Activated naive CD4-positive, alpha-beta T cell treated with anti-CD3 and anti-CD28 coated beads, Interleukin-2, amount 50 U/mL, for 16 hours (primary cell): ENCODE results near the gene RFK.

Experiments used
- DNase-seq: peaks from one replicate; pipeline ENCODE4 v3.0.0-alpha.2; 2020

The RFK gene

GRCh38 chr9:76405868-76406267, 11.6 kb upstream of the RFK start:
- DNase-seq = no peak

- no peak for DNase-seq
Measured at GRCh38 chr9:76405340-76405739, 11.1 kb upstream of the RFK start.

GRCh38 chr9:76404401-76404800, 10.2 kb upstream of the RFK start:
- no peak for DNase-seq

GRCh38 chr9:76403352-76403751, 9.1 kb upstream of the RFK start:
- DNase-seq = no peak

GRCh38 chr9:76401580-76402354, 7.5 kb upstream of the RFK start:
- no peak for DNase-seq

- no peak for DNase-seq
Measured at GRCh38 chr9:76401176-76401575, 7.0 kb upstream of the RFK start.

- no peak for DNase-seq
Measured at GRCh38 chr9:76400534-76401096, 6.4 kb upstream of the RFK start.

GRCh38 chr9:76399856-76400255, 5.6 kb upstream of the RFK start:
- no peak for DNase-seq

- no peak for DNase-seq
Measured at GRCh38 chr9:76396597-76396996, 2.4 kb upstream of the RFK start.

- no peak for DNase-seq
Measured at GRCh38 chr9:76396144-76396543, 1.9 kb upstream of the RFK start.

- DNase-seq = no peak
Measured at GRCh38 chr9:76395381-76395780, 1.2 kb upstream of the RFK start.

- peak; percentile 44 for DNase-seq
Measured at GRCh38 chr9:76394960-76395252, 680 bp upstream of the RFK start.

GRCh38 chr9:76390656-76391055, 3.6 kb downstream of the RFK start:
- DNase-seq = no peak

- DNase-seq = no peak
Measured at GRCh38 chr9:76379494-76379893, 14.7 kb downstream of the RFK start.

GRCh38 chr9:76378367-76379073, 15.7 kb downstream of the RFK start:
- no peak for DNase-seq

GRCh38 chr9:76377791-76378190, 16.4 kb downstream of the RFK start:
- DNase-seq = no peak

GRCh38 chr9:76374783-76375559, 19.3 kb downstream of the RFK start:
- DNase-seq = no peak

GRCh38 chr9:76373784-76374474, 20.3 kb downstream of the RFK start:
- DNase-seq = no peak

GRCh38 chr9:76373173-76373783, 20.9 kb downstream of the RFK start:
- DNase-seq = no peak

GRCh38 chr9:76372336-76372735, 21.9 kb downstream of the RFK start:
- no peak for DNase-seq

GRCh38 chr9:76371901-76372300, 22.3 kb downstream of the RFK start:
- no peak for DNase-seq

GRCh38 chr9:76370396-76371023, 23.7 kb downstream of the RFK start:
- no peak for DNase-seq
